K562 (cell line): Measurements from ENCODE around the gene ITSN2. TPM values are rescaled to one million over a fixed set of nuclear protein-coding genes. Genes with fewer than 3 reads are reported as not detected.

Experiments
- BRD4 ChIP-seq: fragments of 200-600 bp; sonication (generic); IDR thresholded peaks from 2 replicates; pipeline ENCODE4 v1.6.1; 2017; ENCODE audit warnings: inconsistent platforms
- CHAMP1 ChIP-seq: fragments of 450-650 bp; IDR thresholded peaks from 2 replicates; pipeline ENCODE4 v1.6.1; 2016; ENCODE audit warnings: mild to moderate bottlenecking
- E2F1 ChIP-seq: sonication (generic); formaldehyde crosslinking; IDR thresholded peaks from 2 replicates; pipeline ENCODE4 v1.8.1; 2023; ENCODE audit warnings: mild to moderate bottlenecking, missing genetic modification reagents, moderate library complexity
- ERF ChIP-seq: fragments of 450-650 bp; formaldehyde crosslinking; IDR thresholded peaks from 2 replicates; pipeline ENCODE4 v1.4.0; 2020; ENCODE audit warnings: mild to moderate bottlenecking, mixed read lengths
- FOXJ2 ChIP-seq: fragments of 200-800 bp; sonication (Bioruptor generic); IDR thresholded peaks from 2 replicates; pipeline ENCODE4 v1.6.1; 2016; ENCODE audit warnings: missing genetic modification characterization, missing compliant biosample characterization
- HDAC3 ChIP-seq: fragments of 450-650 bp; IDR thresholded peaks from 2 replicates; pipeline ENCODE4 v1.6.1; 2018; ENCODE audit warnings: borderline replicate concordance, mild to moderate bottlenecking, moderate library complexity; ENCODE audit not compliant: partially characterized antibody
- HMGN3 ChIP-seq: IDR thresholded peaks from 2 replicates; pipeline ENCODE4 v1.6.1; 2011; ENCODE audit warnings: borderline replicate concordance, low read depth, mild to moderate bottlenecking, mixed read lengths, low read length; ENCODE audit not compliant: insufficient read length; ENCODE audit errors: extremely low read depth
- KDM1A ChIP-seq, 2 experiments: fragments of 450-650 bp; IDR thresholded peaks; 2 replicates each; pipeline ENCODE4 v1.6.1; 2016; ENCODE audit warnings: mild to moderate bottlenecking in 2 of 2
- MCM5 ChIP-seq: fragments of 450-650 bp; IDR thresholded peaks from 2 replicates; pipeline ENCODE4 v1.6.1; 2016; ENCODE audit warnings: low read depth
- MEIS2 ChIP-seq: fragments of 450-650 bp; IDR thresholded peaks from 2 replicates; pipeline ENCODE4 v1.6.1; 2014; ENCODE audit warnings: mild to moderate bottlenecking; ENCODE audit not compliant: partially characterized antibody
- NFATC3 ChIP-seq: fragments of 450-650 bp; IDR thresholded peaks from 2 replicates; pipeline ENCODE4 v1.6.1; 2017; ENCODE audit warnings: mild to moderate bottlenecking
- PBX2 ChIP-seq, 2 experiments: IDR thresholded peaks in 1 of 2; conservative IDR thresholded peaks in 1 of 2; 2 replicates each; pipeline ENCODE4 v1.6.1; 2016; ENCODE audit warnings: low read depth in 2 of 2, mild to moderate bottlenecking in 1 of 2, missing compliant biosample characterization in 1 of 2, missing genetic modification characterization in 1 of 2, moderate library complexity in 1 of 2
- RBM34 ChIP-seq: fragments of 200-400 bp; formaldehyde crosslinking; IDR thresholded peaks from 2 replicates; pipeline ENCODE4 v1.6.1; 2018; ENCODE audit warnings: low read length, borderline replicate concordance; ENCODE audit not compliant: insufficient read depth
- STAT5B ChIP-seq: fragments of 250-450 bp; sonication (Bioruptor Pico); IDR thresholded peaks from 2 replicates; pipeline ENCODE4 v1.8.0; 2021; ENCODE audit warnings: mild to moderate bottlenecking, inconsistent platforms
- ZNF395 ChIP-seq: fragments of 200-800 bp; sonication (Bioruptor generic); IDR thresholded peaks from 2 replicates; pipeline ENCODE4 v1.6.1; 2017; ENCODE audit warnings: missing genetic modification characterization, missing compliant biosample characterization
- ZNF507 ChIP-seq: conservative IDR thresholded peaks from 2 replicates; pipeline ENCODE4 v1.6.1; 2017; ENCODE audit warnings: missing genetic modification characterization, missing compliant biosample characterization
- ZNF780A ChIP-seq: fragments of 250-450 bp; sonication (Bioruptor Pico); IDR thresholded peaks from 2 replicates; pipeline ENCODE4 v1.5.0; 2021; ENCODE audit warnings: mild to moderate bottlenecking
- ZZZ3 ChIP-seq: fragments of 450-650 bp; IDR thresholded peaks from 2 replicates; pipeline ENCODE4 v1.6.1; 2016; ENCODE audit warnings: antibody characterized with exemption, mild to moderate bottlenecking, moderate library complexity
- polyA plus RNA-seq, 8 experiments: library from polyadenylated mRNA; depleted of rRNA in 4 of 8; stranded (reverse) in 5 of 8; unstranded in 3 of 8; fragments of >200 nt; fragmentation: Nextera tagmentation in 2 of 8; fragmentation: Illumina TruSeq in 1 of 8; extraction: Ambion mirVana in 2 of 8; extraction: Trizol in 1 of 8; gene quantifications; 2 replicates each; pipeline versions ENCODE4 v1.2.1 to v1.2.3, GENCODE V29; 2011 to 2014; ENCODE audit warnings: inconsistent platforms in 1 of 8, missing spikeins in 1 of 8
- total RNA-seq, 7 experiments: library from RNA; depleted of rRNA in 6 of 7; stranded (reverse); fragments of >200 nt in 6 of 7; fragmentation: Illumina TruSeq in 2 of 7; extraction: Trizol in 2 of 7; gene quantifications; 2 replicates each; pipeline versions ENCODE4 v1.2.1 to v1.2.3, GENCODE V29; 2011 to 2021; ENCODE audit warnings: low replicate concordance in 1 of 7

The ITSN2 gene
- total and polyA plus RNA-seq, 9 of the 15 experiments (the other 6 are each of a cell fraction or from before 2014, with no cell fraction given): 6.6 to 19.9 (median 15.2) TPM

- TF ChIP-seq ZNF780A (CRISPR knock-in tag): no peak
- no peak for TF ChIP-seq HMGN3
- TF ChIP-seq CHAMP1: no peak
- TF ChIP-seq NFATC3: no peak
- no peak for TF ChIP-seq ZNF507 (tag)
- TF ChIP-seq ZNF395 (CRISPR knock-in tag): no peak
- TF ChIP-seq KDM1A (IDR thresholded peaks at IDR 0.05): no peak
- no peak for TF ChIP-seq STAT5B (CRISPR knock-in tag)
- no peak for TF ChIP-seq ZZZ3
- 0 out of 2 replicates have a peak, but pooled peaks have one; percentile 24 for TF ChIP-seq BRD4
- peak; percentile 95 for TF ChIP-seq MEIS2
- no peak for TF ChIP-seq ERF (CRISPR knock-in tag)
- no peak for TF ChIP-seq PBX2 (CRISPR knock-in tag; IDR thresholded peaks at IDR 0.05; ENCODE audit: low read depth)
- peak; percentile 84 for TF ChIP-seq PBX2 (tag; conservative IDR thresholded peaks at IDR 0.05; ENCODE audit: low read depth)
- no peak for TF ChIP-seq RBM34
- TF ChIP-seq HDAC3: no peak
- TF ChIP-seq E2F1: no peak
- no peak for TF ChIP-seq MCM5
- peak; percentile 84 for TF ChIP-seq FOXJ2
Observed at GRCh38 chr2:24353973-24354372, 6.4 kb downstream of the ITSN2 start (continued).
